HepG2 (cell line): ENCODE measurements around the gene CRLF1. TPM values are rescaled to one million over a fixed set of nuclear protein-coding genes. Genes with fewer than 3 reads are reported as not detected.

Experiments used
- CHCHD3 ChIP-seq: sonication (generic); formaldehyde crosslinking; IDR thresholded peaks from 2 replicates; pipeline ENCODE4 v1.8.0; 2022; ENCODE audit warnings: mild to moderate bottlenecking, missing genetic modification reagents, moderate library complexity
- DMTF1 ChIP-seq: sonication (generic); formaldehyde crosslinking; IDR thresholded peaks from 2 replicates; pipeline ENCODE4 v1.4.0; 2020; ENCODE audit warnings: mild to moderate bottlenecking, missing genetic modification reagents
- HNRNPH1 ChIP-seq: fragments of 200-400 bp; formaldehyde crosslinking; optimal IDR thresholded peaks from 2 replicates; pipeline ENCODE3; 2017; ENCODE audit warnings: mild to moderate bottlenecking, low read depth, low read length
- IKZF4 ChIP-seq: sonication (generic); formaldehyde crosslinking; IDR thresholded peaks from 2 replicates; pipeline ENCODE4 v1.5.1; 2020; ENCODE audit warnings: borderline replicate concordance, mild to moderate bottlenecking, low read depth, missing genetic modification reagents; ENCODE audit errors: not compliant biosample characterization
- ISX ChIP-seq: sonication (generic); formaldehyde crosslinking; conservative IDR thresholded peaks from 2 replicates; pipeline ENCODE4 v1.5.0; 2020; ENCODE audit warnings: missing genetic modification reagents
- KDM5B ChIP-seq: sonication (generic); formaldehyde crosslinking; IDR thresholded peaks from 2 replicates; pipeline ENCODE4 v1.4.0; 2020; ENCODE audit warnings: missing genetic modification reagents, mild to moderate bottlenecking, borderline replicate concordance
- NAIF1 ChIP-seq: sonication (generic); formaldehyde crosslinking; IDR thresholded peaks from 2 replicates; pipeline ENCODE4 v1.5.0; 2020; ENCODE audit warnings: mild to moderate bottlenecking, missing genetic modification reagents, borderline replicate concordance
- NFKB2 ChIP-seq: sonication (generic); formaldehyde crosslinking; IDR thresholded peaks from 2 replicates; pipeline ENCODE4 v1.4.0; 2020; ENCODE audit warnings: missing genetic modification reagents, borderline replicate concordance
- PTBP1 ChIP-seq: fragments of 200-400 bp; formaldehyde crosslinking; IDR thresholded peaks from 2 replicates; pipeline ENCODE4 v1.6.1; 2018; ENCODE audit warnings: low read length, low read depth; ENCODE audit not compliant: poor library complexity, severe bottlenecking
- RAD21 ChIP-seq: fragments of 450-650 bp; formaldehyde crosslinking; IDR thresholded peaks from 2 replicates; pipeline ENCODE4 v1.5.0; 2020; ENCODE audit warnings: mild to moderate bottlenecking
- REXO4 ChIP-seq: sonication (generic); formaldehyde crosslinking; IDR thresholded peaks from 2 replicates; pipeline ENCODE4 v1.8.0; 2022; ENCODE audit warnings: missing genetic modification reagents, mild to moderate bottlenecking, borderline replicate concordance
- TAF1 ChIP-seq: sonication (generic); formaldehyde crosslinking; IDR thresholded peaks from 2 replicates; pipeline ENCODE4 v1.4.0; 2020; ENCODE audit warnings: missing genetic modification reagents
- ZNF558 ChIP-seq: sonication (generic); formaldehyde crosslinking; IDR thresholded peaks from 2 replicates; pipeline ENCODE4 v1.9.0; 2022; ENCODE audit warnings: mild to moderate bottlenecking, missing genetic modification reagents, borderline replicate concordance
- ZNF629 ChIP-seq: sonication (generic); formaldehyde crosslinking; conservative IDR thresholded peaks from 2 replicates; pipeline ENCODE4 v1.5.0; 2020; ENCODE audit warnings: missing genetic modification reagents
- polyA plus RNA-seq, 8 experiments: library from polyadenylated mRNA; depleted of rRNA in 3 of 8; stranded (reverse) in 7 of 8; unstranded in 1 of 8; fragments of >200 nt; fragmentation: Illumina TruSeq in 4 of 8; extraction: Trizol in 4 of 8; gene quantifications; 2 replicates each; pipeline versions ENCODE4 v1.2.1 to v1.2.3, GENCODE V29; 2011 to 2016; ENCODE audit warnings: low read depth in 4 of 8, missing spikeins in 1 of 8, mixed read lengths in 1 of 8; ENCODE audit not compliant: insufficient read depth in 1 of 8
- total RNA-seq, 5 experiments: library from RNA; depleted of rRNA; stranded (reverse); fragments of >200 nt; fragmentation: Illumina TruSeq; extraction: Trizol; gene quantifications; 2 replicates each; pipeline ENCODE4 v1.2.3, GENCODE V29; 2016; ENCODE audit warnings: low read depth in 1 of 5
- TF ChIP-seq, protein P1 (sequence below): sonication (generic); formaldehyde crosslinking; IDR thresholded peaks from 2 replicates; pipeline ENCODE4 v1.5.0; 2020; ENCODE audit warnings: mild to moderate bottlenecking, missing genetic modification reagents, moderate library complexity
- TF ChIP-seq, protein P2 (sequence below): sonication (generic); formaldehyde crosslinking; IDR thresholded peaks from 2 replicates; pipeline ENCODE4 v1.4.0; 2020; ENCODE audit warnings: missing genetic modification reagents, borderline replicate concordance
- TF ChIP-seq, protein P3 (sequence below): sonication (generic); formaldehyde crosslinking; IDR thresholded peaks from 2 replicates; pipeline ENCODE4 v1.4.0; 2020; ENCODE audit warnings: low read depth, missing genetic modification reagents

The CRLF1 gene
- total and polyA plus RNA-seq, 2 of the 13 experiments (the other 11 are each of a cell fraction or from before 2014, with no cell fraction given), result 217 to 296 TPM

DNA sequence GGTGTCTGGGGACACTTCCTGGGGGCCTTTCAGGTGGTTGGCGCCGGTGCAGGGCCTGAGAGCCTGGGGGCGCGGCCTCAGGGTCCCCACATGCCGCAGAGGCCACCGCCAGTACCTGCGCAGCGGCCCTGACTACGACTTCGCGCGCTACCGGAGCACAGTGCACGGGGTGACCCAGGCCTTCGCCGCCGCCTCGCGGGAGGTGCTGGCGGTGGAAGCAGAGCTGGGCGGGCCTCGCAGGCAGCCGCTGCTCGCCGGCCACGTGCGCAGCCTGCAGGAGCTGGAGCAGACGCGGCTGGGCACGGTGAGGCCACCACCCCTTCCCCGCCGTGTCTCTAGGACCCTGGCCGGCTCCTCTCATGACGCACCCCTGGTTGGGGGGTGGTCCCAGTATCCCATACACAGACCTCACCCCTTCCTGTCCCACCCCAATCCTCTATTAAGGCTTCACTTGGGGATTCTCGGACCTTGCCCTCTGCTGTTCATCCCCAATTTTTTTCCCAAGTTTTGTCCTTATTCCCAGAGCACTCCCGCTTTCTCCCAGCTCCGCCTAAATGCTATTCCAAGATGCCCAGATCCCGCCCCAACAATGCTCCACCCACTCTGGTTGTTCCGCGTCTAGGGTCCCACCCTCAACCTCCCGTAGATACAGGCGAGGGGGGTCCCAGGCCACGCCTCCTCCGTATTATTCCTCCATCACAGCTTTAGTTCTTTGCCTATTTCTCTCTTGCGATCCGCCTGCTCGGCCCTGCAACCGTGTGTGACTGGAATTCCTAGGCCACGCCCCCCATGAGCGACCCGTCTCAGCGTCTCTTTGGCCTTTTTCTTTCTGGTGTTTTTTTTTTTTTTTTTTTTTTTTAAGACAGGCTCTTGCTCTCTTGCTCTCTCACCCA, 17.0 kb downstream of the CRLF1 start (continued):
- peak; percentile 99 for TF ChIP-seq REXO4 (CRISPR knock-in tag)
- peak; percentile 67; the same call in 1 of the 2 replicates for TF ChIP-seq ISX
- TF ChIP-seq CHCHD3, result peak; percentile 99
- no peak; the same call in 1 of the 2 replicates for TF ChIP-seq NAIF1 (CRISPR knock-in tag)
- TF ChIP-seq PTBP1, result no peak
- TF ChIP-seq RAD21 (CRISPR knock-in tag), result peak; percentile 63
- no peak for TF ChIP-seq HNRNPH1
- TF ChIP-seq ZNF629 (CRISPR knock-in tag), result peak; percentile 57
- no peak; the same call in 1 of the 2 replicates for TF ChIP-seq TAF1
- TF ChIP-seq DMTF1 (CRISPR knock-in tag), result peak; percentile 73; the same call in 1 of the 2 replicates
- TF ChIP-seq ZNF558, result peak; percentile 92; the same call in 1 of the 2 replicates
- TF ChIP-seq, protein P1, sequence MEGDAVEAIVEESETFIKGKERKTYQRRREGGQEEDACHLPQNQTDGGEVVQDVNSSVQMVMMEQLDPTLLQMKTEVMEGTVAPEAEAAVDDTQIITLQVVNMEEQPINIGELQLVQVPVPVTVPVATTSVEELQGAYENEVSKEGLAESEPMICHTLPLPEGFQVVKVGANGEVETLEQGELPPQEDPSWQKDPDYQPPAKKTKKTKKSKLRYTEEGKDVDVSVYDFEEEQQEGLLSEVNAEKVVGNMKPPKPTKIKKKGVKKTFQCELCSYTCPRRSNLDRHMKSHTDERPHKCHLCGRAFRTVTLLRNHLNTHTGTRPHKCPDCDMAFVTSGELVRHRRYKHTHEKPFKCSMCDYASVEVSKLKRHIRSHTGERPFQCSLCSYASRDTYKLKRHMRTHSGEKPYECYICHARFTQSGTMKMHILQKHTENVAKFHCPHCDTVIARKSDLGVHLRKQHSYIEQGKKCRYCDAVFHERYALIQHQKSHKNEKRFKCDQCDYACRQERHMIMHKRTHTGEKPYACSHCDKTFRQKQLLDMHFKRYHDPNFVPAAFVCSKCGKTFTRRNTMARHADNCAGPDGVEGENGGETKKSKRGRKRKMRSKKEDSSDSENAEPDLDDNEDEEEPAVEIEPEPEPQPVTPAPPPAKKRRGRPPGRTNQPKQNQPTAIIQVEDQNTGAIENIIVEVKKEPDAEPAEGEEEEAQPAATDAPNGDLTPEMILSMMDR, result peak; percentile 54
- peak; percentile 97 for TF ChIP-seq IKZF4 (CRISPR knock-in tag)
- TF ChIP-seq, protein P2, sequence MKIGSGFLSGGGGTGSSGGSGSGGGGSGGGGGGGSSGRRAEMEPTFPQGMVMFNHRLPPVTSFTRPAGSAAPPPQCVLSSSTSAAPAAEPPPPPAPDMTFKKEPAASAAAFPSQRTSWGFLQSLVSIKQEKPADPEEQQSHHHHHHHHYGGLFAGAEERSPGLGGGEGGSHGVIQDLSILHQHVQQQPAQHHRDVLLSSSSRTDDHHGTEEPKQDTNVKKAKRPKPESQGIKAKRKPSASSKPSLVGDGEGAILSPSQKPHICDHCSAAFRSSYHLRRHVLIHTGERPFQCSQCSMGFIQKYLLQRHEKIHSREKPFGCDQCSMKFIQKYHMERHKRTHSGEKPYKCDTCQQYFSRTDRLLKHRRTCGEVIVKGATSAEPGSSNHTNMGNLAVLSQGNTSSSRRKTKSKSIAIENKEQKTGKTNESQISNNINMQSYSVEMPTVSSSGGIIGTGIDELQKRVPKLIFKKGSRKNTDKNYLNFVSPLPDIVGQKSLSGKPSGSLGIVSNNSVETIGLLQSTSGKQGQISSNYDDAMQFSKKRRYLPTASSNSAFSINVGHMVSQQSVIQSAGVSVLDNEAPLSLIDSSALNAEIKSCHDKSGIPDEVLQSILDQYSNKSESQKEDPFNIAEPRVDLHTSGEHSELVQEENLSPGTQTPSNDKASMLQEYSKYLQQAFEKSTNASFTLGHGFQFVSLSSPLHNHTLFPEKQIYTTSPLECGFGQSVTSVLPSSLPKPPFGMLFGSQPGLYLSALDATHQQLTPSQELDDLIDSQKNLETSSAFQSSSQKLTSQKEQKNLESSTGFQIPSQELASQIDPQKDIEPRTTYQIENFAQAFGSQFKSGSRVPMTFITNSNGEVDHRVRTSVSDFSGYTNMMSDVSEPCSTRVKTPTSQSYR (CRISPR knock-in tag), result peak; percentile 31; the same call in 1 of the 2 replicates
- peak; percentile 97 for TF ChIP-seq NFKB2 (CRISPR knock-in tag)
- TF ChIP-seq, protein P3, sequence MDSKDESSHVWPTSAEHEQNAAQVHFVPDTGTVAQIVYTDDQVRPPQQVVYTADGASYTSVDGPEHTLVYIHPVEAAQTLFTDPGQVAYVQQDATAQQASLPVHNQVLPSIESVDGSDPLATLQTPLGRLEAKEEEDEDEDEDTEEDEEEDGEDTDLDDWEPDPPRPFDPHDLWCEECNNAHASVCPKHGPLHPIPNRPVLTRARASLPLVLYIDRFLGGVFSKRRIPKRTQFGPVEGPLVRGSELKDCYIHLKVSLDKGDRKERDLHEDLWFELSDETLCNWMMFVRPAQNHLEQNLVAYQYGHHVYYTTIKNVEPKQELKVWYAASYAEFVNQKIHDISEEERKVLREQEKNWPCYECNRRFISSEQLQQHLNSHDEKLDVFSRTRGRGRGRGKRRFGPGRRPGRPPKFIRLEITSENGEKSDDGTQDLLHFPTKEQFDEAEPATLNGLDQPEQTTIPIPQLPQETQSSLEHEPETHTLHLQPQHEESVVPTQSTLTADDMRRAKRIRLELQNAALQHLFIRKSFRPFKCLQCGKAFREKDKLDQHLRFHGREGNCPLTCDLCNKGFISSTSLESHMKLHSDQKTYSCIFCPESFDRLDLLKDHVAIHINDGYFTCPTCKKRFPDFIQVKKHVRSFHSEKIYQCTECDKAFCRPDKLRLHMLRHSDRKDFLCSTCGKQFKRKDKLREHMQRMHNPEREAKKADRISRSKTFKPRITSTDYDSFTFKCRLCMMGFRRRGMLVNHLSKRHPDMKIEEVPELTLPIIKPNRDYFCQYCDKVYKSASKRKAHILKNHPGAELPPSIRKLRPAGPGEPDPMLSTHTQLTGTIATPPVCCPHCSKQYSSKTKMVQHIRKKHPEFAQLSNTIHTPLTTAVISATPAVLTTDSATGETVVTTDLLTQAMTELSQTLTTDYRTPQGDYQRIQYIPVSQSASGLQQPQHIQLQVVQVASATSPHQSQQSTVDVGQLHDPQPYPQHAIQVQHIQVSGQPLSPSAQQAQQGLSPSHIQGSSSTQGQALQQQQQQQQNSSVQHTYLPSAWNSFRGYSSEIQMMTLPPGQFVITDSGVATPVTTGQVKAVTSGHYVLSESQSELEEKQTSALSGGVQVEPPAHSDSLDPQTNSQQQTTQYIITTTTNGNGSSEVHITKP (CRISPR knock-in tag), result no peak
- peak; percentile 96 for TF ChIP-seq KDM5B
